Stimulated activated CD4-positive, alpha-beta T cell treated with anti-CD3 and anti-CD28 coated beads, Interleukin-4, amount 100 ng/mL, for 48 hours (primary cell): ENCODE data around the gene KLHDC7B.
"Not testable (repeated sequence)": the region's sequence is repeated elsewhere in the genome, so short reads cannot be mapped to it uniquely, and the experiment has no call there.

Experiments used
- DNase-seq, 2 donors: peaks; one replicate each; pipeline ENCODE4 v3.0.0-alpha.2; 2020; ENCODE audit warnings: low read depth in 2 of 2

Gene KLHDC7B

DNA sequence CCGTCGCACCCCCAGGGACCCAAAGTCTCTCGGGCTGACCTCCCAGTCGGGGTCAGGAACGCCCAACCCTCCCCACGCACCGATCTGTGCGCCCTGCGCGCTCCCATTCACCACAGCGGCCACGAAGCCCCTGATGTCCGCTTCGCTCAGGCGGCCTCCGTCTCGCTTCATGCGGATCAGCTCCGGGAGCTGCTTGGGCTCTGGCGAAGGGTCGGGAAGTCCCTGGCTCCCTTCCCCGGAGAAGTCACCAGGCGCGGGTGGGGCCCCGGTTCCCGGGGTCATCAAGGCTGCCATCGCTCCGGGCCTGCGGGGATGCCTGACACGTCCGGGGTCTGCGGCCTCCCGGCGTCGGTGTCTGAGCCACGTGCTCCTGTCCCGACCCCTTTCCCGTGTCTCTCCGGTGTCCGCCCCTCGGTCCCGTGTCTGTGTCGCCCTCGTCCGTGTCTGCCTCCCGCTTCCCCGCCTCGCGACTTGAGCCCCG, 16.2 kb upstream of the KLHDC7B start:
- no peak for DNase-seq

DNA sequence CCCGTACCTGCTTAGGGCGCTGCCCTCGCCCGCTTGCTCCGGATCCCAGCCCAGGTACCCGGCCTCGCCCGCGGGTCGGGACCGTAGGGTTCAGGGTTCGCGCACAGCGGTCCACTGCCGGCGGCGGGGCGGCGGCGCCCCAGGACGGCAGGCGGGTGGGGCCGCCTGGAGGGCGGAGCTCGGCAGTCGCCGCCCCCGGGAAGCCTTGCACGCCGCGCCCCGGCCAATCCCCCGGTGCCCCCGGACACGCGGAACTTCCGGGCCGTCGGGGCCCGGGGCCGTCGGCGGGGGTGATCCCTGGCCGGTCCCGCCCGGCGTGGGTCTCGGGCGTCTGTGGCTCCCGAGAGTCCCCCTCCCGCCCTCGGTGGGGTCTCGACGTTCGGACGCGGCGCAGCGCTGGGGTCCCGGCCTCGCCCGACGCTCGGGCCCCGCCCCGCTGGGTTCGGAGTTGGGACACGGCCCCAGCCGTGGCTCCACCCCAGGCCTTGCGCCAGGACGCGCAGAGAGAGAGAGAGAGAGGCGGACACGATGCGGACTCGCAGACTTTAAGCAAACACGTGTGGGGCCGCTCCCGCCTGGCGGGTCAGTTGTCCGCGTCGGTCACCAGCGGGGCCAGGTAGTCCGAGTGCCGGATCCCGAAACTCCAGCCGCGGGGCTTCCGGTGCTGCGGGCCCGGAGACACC, 15.7 kb upstream of the KLHDC7B start, which contains the start of gene TYMP:
Gene TYMP (minus strand): TSS at position 116 of the 683 bp plus-strand sequence. CDS start 303 bp downstream, outside the sequence.
- peak; percentile 65 to 71 for DNase-seq

DNA sequence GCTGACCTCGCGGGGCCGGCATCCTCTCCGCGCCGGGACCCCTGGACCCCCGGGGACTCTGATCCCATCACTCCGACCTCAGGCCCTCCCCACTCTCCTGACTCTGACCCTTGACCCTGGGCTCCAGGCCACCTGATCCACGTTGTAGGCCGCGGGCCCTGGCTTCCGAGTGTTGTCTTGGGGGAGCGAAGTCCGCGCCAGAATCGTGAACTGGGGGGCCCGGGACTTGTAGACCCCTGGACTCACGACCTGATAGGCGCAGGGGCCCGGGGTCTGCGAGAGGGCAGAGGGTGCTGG, 15.2 kb upstream of the KLHDC7B start:
- DNase-seq: no peak

DNA sequence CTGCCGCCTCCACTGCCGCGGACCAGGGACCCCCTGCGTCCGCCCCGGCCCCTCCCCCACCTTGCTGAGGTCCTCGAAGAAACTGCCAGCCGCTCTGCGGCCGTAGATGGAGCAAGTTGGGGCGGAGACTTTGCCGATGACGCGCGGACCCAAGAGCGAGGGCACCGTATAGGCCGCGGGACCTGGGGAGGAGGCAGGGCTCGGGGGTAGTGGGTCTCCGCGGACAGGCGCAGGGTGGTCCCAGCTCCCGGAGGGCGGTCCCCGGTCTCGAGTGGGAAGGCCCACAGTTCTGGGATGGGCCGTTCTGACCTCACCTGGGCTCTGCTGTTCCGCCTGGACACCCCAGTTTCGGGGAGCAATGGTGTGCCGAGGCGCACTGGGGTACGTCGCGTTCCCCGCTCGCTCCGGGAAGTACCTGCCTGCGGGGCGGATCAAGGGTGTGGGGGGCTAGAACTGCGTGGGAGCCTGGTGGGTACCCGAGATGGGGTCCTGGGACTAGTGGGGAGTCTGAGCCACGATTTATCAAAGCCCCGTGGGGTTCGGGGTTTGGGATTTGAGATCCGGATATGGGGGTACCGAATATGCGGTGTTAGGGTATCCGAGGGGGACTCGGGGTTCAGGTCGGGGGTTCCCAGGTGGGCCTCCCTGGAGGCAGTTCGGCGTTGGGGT, 14.7 kb upstream of the KLHDC7B start:
- peak; percentile 80 to 85 for DNase-seq

DNA sequence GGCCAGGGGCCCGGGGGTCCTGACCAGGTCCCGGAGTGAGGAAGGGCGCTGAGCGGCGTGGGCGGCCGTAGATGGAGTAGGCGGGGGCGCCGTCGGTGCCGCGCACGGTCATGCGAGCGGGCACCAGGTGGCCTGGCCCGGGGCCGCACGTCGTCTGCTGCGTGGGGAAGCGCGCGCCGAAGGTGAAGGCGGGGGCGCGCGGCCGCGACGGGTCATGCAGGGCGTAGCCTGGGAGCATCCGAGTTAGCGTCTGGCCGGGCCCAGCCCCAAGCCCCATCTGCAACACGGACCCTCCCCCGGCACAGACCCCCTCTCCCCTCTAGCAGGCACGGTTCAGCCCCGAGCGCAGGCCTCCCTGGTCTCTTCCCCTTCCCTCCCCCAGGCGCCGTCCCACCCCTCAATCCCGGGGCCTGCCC, 14.1 kb upstream of the KLHDC7B start:
- DNase-seq: peak; percentile 69 to 74

DNA sequence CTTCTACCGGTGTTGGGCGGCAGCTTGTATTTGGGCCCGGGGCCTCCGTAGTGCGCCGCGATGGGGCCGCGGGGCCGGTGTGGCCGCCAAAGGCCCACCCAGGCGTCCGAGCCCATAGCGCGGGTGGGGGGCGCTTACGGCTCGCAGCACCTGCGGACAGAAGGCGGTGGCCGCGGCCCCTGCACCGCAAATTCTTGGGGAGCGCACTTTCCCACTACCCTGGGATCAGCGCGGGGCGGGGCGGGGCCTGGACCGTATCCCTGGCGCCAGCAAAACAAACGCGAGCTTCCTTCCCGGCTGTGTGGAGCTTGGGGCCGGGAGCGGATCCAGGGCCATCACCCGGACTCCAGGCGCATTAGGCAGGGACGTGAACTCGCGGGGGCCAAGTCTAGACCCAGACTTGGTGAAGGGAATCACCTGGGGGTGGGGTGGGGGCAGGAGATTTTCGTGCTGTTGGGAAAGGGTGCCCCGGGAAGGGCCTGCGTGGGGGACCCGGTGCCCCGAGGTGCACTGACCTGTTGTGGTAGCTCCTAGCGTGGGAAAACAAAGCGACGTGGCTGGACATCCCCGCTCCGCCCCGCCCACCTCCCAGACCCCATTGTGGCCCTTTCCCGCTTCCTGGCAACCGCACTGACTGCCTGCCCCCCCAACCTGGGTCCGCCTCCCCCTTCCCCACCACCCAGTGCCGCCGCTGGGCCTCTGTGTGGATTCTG, 13.6 kb upstream of the KLHDC7B start:
- no peak for DNase-seq

DNA sequence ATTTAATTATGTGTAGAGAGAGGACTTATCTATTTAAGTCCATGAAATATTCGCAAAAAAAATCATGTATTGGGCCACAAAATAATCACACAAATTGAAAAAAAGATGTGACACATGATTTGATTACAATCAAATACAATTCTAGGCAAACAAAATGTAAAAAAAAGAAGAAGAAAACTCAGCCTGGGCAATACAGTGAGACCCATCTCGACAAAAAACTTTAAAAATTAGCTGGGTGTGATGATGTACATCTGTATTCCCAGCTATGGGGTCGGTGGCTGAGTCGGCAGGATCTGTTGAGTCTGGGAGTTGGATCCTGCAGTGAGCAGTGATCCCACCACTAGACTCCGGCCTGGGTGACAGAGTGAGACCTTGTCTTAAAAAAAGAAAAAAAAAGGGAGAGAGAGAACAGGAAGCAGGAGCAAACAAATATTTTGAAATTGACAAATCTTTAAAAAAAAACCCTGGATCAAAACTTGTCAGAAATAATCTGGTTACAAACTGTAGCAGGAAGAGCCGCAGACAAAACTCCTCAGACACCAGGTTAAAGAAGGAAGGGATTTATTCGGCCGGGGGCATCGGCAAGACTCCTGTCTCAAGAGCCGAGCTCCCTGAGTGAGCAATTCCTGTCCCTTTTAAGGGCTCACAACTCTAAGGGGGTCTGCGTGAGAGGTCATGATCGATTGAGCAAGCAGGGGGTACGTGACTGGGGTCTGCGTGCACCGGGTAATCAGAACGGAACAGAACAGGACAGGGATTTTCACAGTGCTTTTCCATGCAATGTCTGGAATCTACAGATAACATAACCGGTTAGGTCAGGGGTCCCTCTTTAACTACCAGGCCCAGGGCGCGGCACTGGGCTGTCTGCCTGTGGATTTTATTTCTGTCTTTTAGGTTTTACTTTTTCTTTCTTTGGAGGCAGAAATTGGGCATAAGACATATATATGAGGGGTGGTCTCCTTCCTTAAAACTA, 12.6 kb upstream of the KLHDC7B start:
- no peak for DNase-seq

DNA sequence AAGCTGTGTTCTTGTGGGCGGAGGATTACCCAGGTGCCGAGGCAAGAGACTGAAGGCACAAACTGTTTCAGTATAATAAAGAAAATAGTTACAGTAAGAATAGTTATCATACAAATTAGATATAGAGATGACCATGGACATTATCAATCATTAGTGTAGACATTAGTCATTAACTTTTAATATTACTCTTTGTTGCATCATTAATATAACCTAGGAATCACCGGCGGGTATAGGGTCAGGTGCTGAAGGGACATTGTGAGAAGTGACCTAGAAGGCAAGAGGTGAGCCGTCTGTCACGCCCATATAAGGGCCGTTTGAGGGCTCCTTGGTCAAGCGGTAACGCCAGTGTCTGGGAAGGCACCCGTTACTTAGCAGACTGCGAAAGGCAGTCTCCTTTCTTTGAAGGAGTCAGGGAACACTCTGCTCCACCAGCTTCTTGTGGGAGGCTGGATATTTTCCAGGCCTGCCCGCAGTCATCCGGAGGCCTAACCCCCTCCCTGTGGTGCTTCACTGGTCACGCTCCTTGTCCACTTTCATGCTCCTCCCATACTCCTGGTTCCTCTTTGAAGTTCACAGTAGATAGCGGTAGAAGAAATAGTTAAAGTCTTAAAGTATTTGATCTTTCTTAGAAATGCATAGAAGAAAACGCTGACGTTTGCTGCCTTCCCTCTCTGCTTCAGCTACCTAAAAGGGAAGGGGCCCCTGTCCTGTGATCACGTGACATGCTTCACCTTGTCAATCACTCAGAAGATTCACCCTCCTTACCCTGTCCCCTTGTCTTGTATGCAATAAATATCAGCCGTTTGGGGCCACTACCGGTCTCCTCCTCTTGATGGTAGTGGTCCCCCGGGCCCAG, 11.6 kb upstream of the KLHDC7B start:
- DNase-seq: not testable (repeated sequence)

DNA sequence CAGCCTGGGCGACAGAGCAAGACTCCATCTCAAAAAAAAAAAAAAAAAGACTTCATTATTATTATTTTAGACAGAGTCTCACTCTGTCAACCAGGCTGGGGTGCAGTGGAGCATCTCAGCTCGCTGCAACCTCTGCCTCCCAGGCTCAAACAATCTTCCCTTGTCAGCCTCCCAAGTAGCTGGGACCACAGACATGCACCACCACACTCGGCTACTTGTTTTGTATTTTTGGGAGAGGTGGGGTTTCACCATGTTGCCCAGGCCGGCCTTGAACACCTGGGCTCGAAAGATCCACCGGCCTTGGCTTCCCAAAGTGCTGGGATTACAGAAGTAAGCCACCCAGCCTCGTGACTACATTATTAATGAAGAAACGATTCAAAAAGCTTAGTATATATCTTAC, 10.6 kb upstream of the KLHDC7B start:
- no peak for DNase-seq

GRCh38 chr22:50536226-50536625, 9.5 kb upstream of the KLHDC7B start:
- DNase-seq: no peak

DNA sequence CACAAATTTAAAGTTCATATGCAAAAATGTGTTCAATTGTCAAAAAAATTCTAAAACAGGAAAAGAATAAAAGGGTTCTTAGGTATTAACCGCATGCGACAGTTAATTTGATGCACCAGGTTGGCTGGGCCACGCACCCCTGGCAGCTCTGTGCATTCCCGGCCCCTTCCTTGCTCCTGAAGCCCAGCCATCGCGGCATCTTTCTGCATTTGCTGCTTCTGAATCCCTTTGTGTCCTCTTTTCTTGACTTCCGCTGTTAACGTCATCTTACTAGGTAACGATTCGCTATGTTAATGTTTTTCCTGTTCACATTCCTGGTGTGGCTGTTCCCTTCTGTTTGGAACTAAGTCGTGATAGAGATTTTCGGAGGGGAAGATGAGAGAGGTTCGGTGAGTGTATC, 7.9 kb upstream of the KLHDC7B start:
- no peak for DNase-seq

- DNase-seq: no peak
Measured at GRCh38 chr22:50540381-50540780, 5.3 kb upstream of the KLHDC7B start.

- peak in 1 of 2 donors; percentile 42 for DNase-seq
Measured at GRCh38 chr22:50541667-50542026, 4.1 kb upstream of the KLHDC7B start.

- peak in 1 of 2 donors; percentile 37 for DNase-seq
Measured at GRCh38 chr22:50542416-50542927, 3.2 kb upstream of the KLHDC7B start.

GRCh38 chr22:50544078-50544745, 1.5 kb upstream of the KLHDC7B start:
- peak; percentile 83 to 84 for DNase-seq

DNA sequence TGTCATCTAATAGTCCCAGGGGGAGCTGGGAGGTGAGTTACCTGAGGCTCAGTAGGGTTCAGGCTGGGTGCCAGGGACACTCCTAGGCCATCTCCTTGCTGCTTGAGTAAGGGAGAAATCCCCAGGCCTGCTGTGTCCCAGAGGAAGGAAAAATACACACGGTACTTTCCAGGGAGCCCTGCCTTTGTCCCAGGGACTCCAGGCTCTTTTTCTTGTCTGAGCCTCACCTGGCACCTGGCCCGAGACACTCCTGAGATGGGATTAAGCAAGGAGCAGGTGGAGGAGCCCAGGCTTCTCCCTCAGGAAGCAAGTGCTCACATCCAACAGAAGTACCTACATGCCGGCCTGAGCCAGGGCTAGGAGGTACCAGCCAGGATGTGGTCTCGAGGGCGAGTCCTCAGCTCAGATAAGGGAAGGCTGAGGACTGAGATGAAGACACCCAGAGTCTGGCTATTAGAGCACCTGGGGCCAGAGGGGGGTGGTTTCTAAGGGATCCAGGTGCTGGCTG, 899 bp upstream of the KLHDC7B start:
- no peak for DNase-seq

DNA sequence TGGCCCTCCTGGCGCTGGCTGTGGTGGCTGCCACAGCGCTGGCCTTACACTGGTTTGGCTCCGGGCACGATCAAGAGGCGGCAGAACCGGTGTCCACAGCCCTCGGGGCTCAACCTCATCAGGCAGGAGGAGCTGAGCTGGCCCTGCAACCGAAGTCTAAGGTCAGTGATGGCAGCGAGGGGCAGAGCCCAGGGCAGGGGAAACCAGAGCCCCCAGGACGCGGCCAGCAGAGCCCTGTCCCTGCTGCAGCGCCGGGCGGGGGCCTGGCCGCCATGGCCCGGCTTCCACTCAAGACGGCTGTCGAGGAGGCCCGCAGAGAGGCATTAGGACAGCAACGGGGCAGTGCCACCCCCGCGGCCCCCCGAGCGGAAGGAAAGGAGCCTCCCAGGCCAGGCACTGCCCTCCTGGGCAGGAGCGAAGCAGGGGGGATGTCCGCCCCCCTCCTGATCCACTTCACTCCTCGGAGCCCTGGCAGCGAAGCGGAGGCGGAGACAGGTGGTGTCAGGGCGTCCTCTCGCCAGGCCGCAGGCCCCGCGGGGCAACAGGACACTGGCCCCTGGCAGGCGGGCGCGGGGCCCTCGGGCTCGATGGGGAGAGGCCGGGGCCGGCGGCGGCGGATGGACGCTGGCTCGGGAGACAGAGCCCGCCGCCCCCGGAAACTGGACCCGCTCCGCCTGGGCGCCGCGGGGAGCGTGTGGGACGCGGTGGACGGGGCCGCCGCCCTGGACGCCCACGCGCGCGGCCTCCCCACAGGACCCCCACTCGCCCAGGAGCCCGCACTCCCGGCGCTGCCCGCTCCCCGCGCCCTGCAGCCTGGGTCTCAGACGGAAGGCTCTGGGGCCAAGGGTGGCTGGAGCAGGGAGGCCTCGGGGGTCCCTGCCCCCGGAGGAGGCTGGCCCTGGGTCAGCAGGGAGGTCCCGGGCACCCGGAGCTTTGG, 895 bp downstream of the KLHDC7B start:
- no peak for DNase-seq

DNA sequence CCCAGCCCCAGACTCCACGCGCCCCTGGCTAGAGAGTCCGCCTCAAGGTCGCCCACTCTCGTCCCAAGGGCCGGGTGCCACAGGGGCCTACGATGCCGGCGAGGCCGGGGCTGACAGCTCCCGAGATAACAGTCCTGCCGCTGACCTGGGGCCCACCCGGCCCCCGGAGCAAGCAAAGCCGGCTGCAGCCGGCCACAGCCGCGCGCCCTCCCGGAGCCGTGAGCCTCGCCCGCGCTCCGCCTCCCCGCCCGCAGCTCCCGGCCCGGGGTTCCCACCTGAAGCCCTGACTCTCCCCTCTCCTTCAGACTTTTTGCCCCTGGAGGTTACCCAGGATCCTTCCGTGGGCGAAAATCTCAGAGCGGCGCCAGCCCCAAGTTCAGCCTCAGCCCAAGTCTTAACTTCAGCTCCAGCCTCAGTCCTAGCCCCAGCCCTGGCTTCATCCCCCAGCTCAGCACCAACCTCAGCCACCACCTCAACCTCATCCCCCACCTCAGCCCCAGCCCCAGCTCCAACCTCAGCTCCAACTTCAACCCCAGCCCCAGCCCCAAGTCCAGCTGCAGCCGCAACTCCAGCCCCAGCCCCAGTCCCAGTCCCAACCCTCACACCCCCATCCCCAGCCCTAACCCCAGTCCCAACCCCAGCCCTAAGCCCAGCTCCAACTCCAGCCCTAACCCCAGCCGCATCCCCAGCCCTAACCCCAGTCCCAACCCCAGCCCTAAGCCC, 1.7 kb downstream of the KLHDC7B start:
- DNase-seq: no peak
